ENCODE results near the gene USP33.
"Not testable (repeated sequence)": the region's sequence is repeated elsewhere in the genome, so short reads cannot be mapped to it uniquely, and the experiment has no call there.

USP33 gene

DNA sequence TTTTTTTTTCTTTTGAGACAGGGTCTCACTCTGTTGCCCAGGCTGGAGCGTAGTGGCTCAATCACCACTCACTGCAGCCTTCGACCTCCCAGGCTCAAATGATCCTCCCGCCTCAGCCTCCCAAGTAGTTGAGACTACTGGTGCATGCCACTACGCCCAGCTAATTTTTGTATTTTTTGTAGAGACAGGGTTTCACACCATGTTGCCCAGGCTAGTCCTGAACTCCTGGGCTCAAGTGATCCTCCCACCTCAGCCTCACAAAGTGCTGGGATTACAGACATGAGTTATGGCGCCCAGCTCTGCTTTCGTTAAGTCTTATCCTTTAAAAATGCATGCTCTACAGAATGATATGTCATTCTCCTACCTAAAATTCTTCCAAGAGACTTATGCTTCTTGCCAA is 113.4 kb downstream of the USP33 start:
- H3K4me1 Mint-ChIP-seq (ENCODE audit: low read depth); H3K27ac Mint-ChIP-seq; H3K27me3 Mint-ChIP-seq; H3K4me3 Mint-ChIP-seq; intact Hi-C loops (cut with micrococcal nuclease): not testable (repeated sequence)
- Mint-ChIP-seq H3K9me3 (peaks cover 30% of the 10 kb centered on the region), H3K36me3 (ENCODE audit: low read depth) (peaks cover 55% of the 10 kb centered on the region)

Measured in dendritic cell treated with granulocyte-macrophage colony-stimulating factor and Interleukin-4, amounts not matched to agents 40 ng/mL and 50 ng/mL, for 4 days (primary cell).